Vagina (tissue), 2 donors: ENCODE data around the gene AACS.

Experiments
- CTCF ChIP-seq, 3 experiments: fragments of 450-650 bp in 2 of 3; fragments of 200-600 bp in 1 of 3; sonication (generic) in 1 of 3; IDR thresholded peaks; one replicate each; pipeline ENCODE4 v1.5.1; 2017 to 2019; ENCODE audit warnings: antibody characterized with exemption in 3 of 3, mild to moderate bottlenecking in 2 of 3, moderate library complexity in 2 of 3
- POLR2A ChIP-seq, 2 donors: fragments of 450-650 bp; IDR thresholded peaks; one replicate each; pipeline ENCODE4 v1.6.1; 2017; ENCODE audit warnings: antibody characterized with exemption in 2 of 2, mild to moderate bottlenecking in 2 of 2, moderate library complexity in 2 of 2
- POLR2AphosphoS5 ChIP-seq, 2 donors: sonication (generic); formaldehyde crosslinking; IDR thresholded peaks; one replicate each; pipeline ENCODE4 v1.9.0; 2017; ENCODE audit warnings: antibody characterized with exemption in 2 of 2, mild to moderate bottlenecking in 2 of 2, low read depth in 1 of 2; ENCODE audit not compliant: insufficient read depth in 1 of 2

GRCh38 chr12:125104982-125105381 lies 39.7 kb downstream of the AACS start:
- TF ChIP-seq CTCF (IDR thresholded peaks at IDR 0.05) = no peak
- TF ChIP-seq POLR2A (IDR thresholded peaks at IDR 0.05) = no peak
- no peak for TF ChIP-seq POLR2AphosphoS5 (IDR thresholded peaks at IDR 0.05; ENCODE audit: insufficient read depth in 1 of 2, low read depth in 1 of 2)
